ENCODE data around the gene GSK3A.

Gene GSK3A

GRCh38 chr19:42188665-42189064, 53.7 kb downstream of the GSK3A start:
- WGBS, 2 donors (ENCODE audit: extremely low coverage in 2 of 2, insufficient read length in 2 of 2, insufficient replicate concordance in 1 of 2) = no CpG with 5 or more reads among the region's 1 CpG
- Histone ChIP-seq H3K9ac (ENCODE audit: low read depth, low read length, poor library complexity) (no peak overlapping the region), H3K4me2 (ENCODE audit: insufficient read depth, low read length, poor library complexity, severe bottlenecking) (no peak overlapping the region), H3K27me3 (ENCODE audit: control insufficient read depth in 3 of 3, insufficient read depth in 3 of 3, low read depth in 1 of 3, low read length in 3 of 3) (peaks cover 0 to 33% (median 0%) of the 10 kb centered on the region in 3 experiments), H3K18ac (ENCODE audit: low read length) (no peak overlapping the region), H3K4me3 (ENCODE audit: low read length in 2 of 2) (no peak overlapping the region), H3K9me3 (replicated peaks in 1 of 2; ENCODE audit: control insufficient read depth in 2 of 2, insufficient read depth in 1 of 2, low read depth in 1 of 2, low read length in 2 of 2) (peaks cover 2 to 5% of the 10 kb centered on the region in 2 donors), H3K27ac (replicated peaks; ENCODE audit: low read length) (no peak overlapping the region), H2AFZ (ENCODE audit: low read length) (no peak overlapping the region), H3K4ac (ENCODE audit: low read length) (no peak overlapping the region), H3K79me1 (ENCODE audit: low read depth, low read length) (no peaks in the 10 kb centered on the region), H2BK120ac (ENCODE audit: low read depth, low read length) (no peak overlapping the region), H2BK15ac (ENCODE audit: low read length) (no peak overlapping the region), H4K8ac (ENCODE audit: low read depth, low read length) (no peak overlapping the region), H3K14ac (ENCODE audit: low read length) (no peak overlapping the region), H3K4me1 (ENCODE audit: control insufficient read depth in 2 of 2, insufficient read depth in 1 of 2, low read depth in 1 of 2, low read length in 2 of 2) (peaks cover 0 to 4% of the 10 kb centered on the region in 2 donors), H4K91ac (ENCODE audit: low read depth, low read length, poor library complexity) (no peak overlapping the region), H3K36me3 (replicated peaks in 1 of 2; ENCODE audit: control insufficient read depth in 2 of 2, insufficient read depth in 2 of 2, low read length in 2 of 2) (no peaks in the 10 kb centered on the region), H2AK5ac (ENCODE audit: low read depth, low read length) (no peak overlapping the region), H2BK12ac (ENCODE audit: low read length) (no peak overlapping the region), H3K23ac (ENCODE audit: low read depth, low read length, poor library complexity) (no peak overlapping the region), H2BK5ac (ENCODE audit: low read length) (no peak overlapping the region)
- DNase-seq (ENCODE audit: low spot score) = no peak

- Histone ChIP-seq H3K23ac (ENCODE audit: low read depth, low read length, poor library complexity) (no peak overlapping the region), H4K8ac (ENCODE audit: low read depth, low read length) (no peak overlapping the region), H2BK12ac (ENCODE audit: low read length) (no peak overlapping the region), H3K27ac (replicated peaks; ENCODE audit: low read length) (no peak overlapping the region), H3K27me3 (ENCODE audit: control insufficient read depth in 3 of 3, insufficient read depth in 3 of 3, low read depth in 1 of 3, low read length in 3 of 3) (peaks cover 0 to 30% (median 7%) of the 10 kb centered on the region in 3 experiments), H2AFZ (ENCODE audit: low read length) (peak overlapping the region; percentile 55), H4K91ac (ENCODE audit: low read depth, low read length, poor library complexity) (no peak overlapping the region), H3K79me1 (ENCODE audit: low read depth, low read length) (no peaks in the 10 kb centered on the region), H3K4ac (ENCODE audit: low read length) (no peak overlapping the region), H3K9ac (ENCODE audit: low read depth, low read length, poor library complexity) (no peak overlapping the region), H3K4me2 (ENCODE audit: insufficient read depth, low read length, poor library complexity, severe bottlenecking) (no peak overlapping the region), H2BK5ac (ENCODE audit: low read length) (no peak overlapping the region), H3K14ac (ENCODE audit: low read length) (no peak overlapping the region), H2BK120ac (ENCODE audit: low read depth, low read length) (no peak overlapping the region), H2AK5ac (ENCODE audit: low read depth, low read length) (no peak overlapping the region), H3K4me3 (ENCODE audit: low read length in 2 of 2) (no peak overlapping the region), H3K36me3 (replicated peaks in 1 of 2; ENCODE audit: control insufficient read depth in 2 of 2, insufficient read depth in 2 of 2, low read length in 2 of 2) (no peaks in the 10 kb centered on the region), H3K9me3 (replicated peaks in 1 of 2; ENCODE audit: control insufficient read depth in 2 of 2, insufficient read depth in 1 of 2, low read depth in 1 of 2, low read length in 2 of 2) (no peaks in the 10 kb centered on the region), H2BK15ac (ENCODE audit: low read length) (no peak overlapping the region), H3K18ac (ENCODE audit: low read length) (no peak overlapping the region), H3K4me1 (ENCODE audit: control insufficient read depth in 2 of 2, insufficient read depth in 1 of 2, low read depth in 1 of 2, low read length in 2 of 2) (peaks cover 0 to 4% of the 10 kb centered on the region in 2 donors)
- no peak for DNase-seq (ENCODE audit: low spot score)
Measured at GRCh38 chr19:42185277-42185676, 57.1 kb downstream of the GSK3A start.

- peak; percentile 89 for DNase-seq (ENCODE audit: low spot score)
- H2BK15ac ChIP-seq (ENCODE audit: low read length) = no peak overlapping the region
- no peak overlapping the region for H2BK5ac ChIP-seq (ENCODE audit: low read length)
- no peak overlapping the region for H3K18ac ChIP-seq (ENCODE audit: low read length)
- H4K91ac ChIP-seq (ENCODE audit: low read depth, low read length, poor library complexity) = no peak overlapping the region
- peaks cover 3 to 5% of the 10 kb centered on the region in 2 donors for H3K4me1 ChIP-seq (ENCODE audit: control insufficient read depth in 2 of 2, insufficient read depth in 1 of 2, low read depth in 1 of 2, low read length in 2 of 2)
- H3K4me3 ChIP-seq (ENCODE audit: low read length in 2 of 2) = no peak overlapping the region
- peaks cover 0 to 34% (median 16%) of the 10 kb centered on the region in 3 experiments for H3K27me3 ChIP-seq (ENCODE audit: control insufficient read depth in 3 of 3, insufficient read depth in 3 of 3, low read depth in 1 of 3, low read length in 3 of 3)
- no peaks in the 10 kb centered on the region for H3K9me3 ChIP-seq (replicated peaks in 1 of 2; ENCODE audit: control insufficient read depth in 2 of 2, insufficient read depth in 1 of 2, low read depth in 1 of 2, low read length in 2 of 2)
- H3K79me1 ChIP-seq (ENCODE audit: low read depth, low read length) = no peaks in the 10 kb centered on the region
- H3K9ac ChIP-seq (ENCODE audit: low read depth, low read length, poor library complexity) = no peak overlapping the region
- H3K23ac ChIP-seq (ENCODE audit: low read depth, low read length, poor library complexity) = no peak overlapping the region
- H2BK120ac ChIP-seq (ENCODE audit: low read depth, low read length) = no peak overlapping the region
- no peak overlapping the region for H3K14ac ChIP-seq (ENCODE audit: low read length)
- no peaks in the 10 kb centered on the region for H3K36me3 ChIP-seq (replicated peaks in 1 of 2; ENCODE audit: control insufficient read depth in 2 of 2, insufficient read depth in 2 of 2, low read length in 2 of 2)
- H3K27ac ChIP-seq (replicated peaks; ENCODE audit: low read length) = no peak overlapping the region
- no CpG with 5 or more reads among the region's 1 CpG for WGBS, 2 donors (ENCODE audit: extremely low coverage in 2 of 2, insufficient read length in 2 of 2, insufficient replicate concordance in 1 of 2)
- H3K4me2 ChIP-seq (ENCODE audit: insufficient read depth, low read length, poor library complexity, severe bottlenecking) = no peak overlapping the region
- H3K4ac ChIP-seq (ENCODE audit: low read length) = no peak overlapping the region
- no peak overlapping the region for H2AK5ac ChIP-seq (ENCODE audit: low read depth, low read length)
- H2BK12ac ChIP-seq (ENCODE audit: low read length) = no peak overlapping the region
- no peak overlapping the region for H4K8ac ChIP-seq (ENCODE audit: low read depth, low read length)
- H2AFZ ChIP-seq (ENCODE audit: low read length) = no peak overlapping the region
Measured at GRCh38 chr19:42184401-42184861, 58.0 kb downstream of the GSK3A start.

Data from neuronal stem cell (in vitro differentiated cells).